Measurements from ENCODE around the gene PPM1E.

- TF ChIP-seq SMC3 (conservative IDR thresholded peaks at IDR 0.05; ENCODE audit: poor library complexity) (no peak), CTCF (IDR thresholded peaks at IDR 0.05; ENCODE audit: poor library complexity, severe bottlenecking) (no peak)
Measured at GRCh38 chr17:58788199-58788598, 32.5 kb downstream of the PPM1E start.
